ENCODE measurements around the gene DLEC1. TPM values are rescaled to one million over a fixed set of nuclear protein-coding genes. Genes with fewer than 3 reads are reported as not detected.

The DLEC1 gene
- total RNA-seq, 4 donors from 2014 or later: 3.7 to 96.0 (median 7.1) TPM

GRCh38 chr3:38101811-38102443 lies 62.9 kb downstream of the DLEC1 start:
- Histone ChIP-seq H3K27ac (no peak overlapping the region), H3K36me3 (no peaks in the 10 kb centered on the region), H3K9me3 (peaks cover 0 to 7% (median 0%) of the 10 kb centered on the region in 4 donors), H3K4me3 (no peak overlapping the region), H3K27me3 (no peaks in the 10 kb centered on the region), H3K4me1 (no peaks in the 10 kb centered on the region)
- TF ChIP-seq CTCF (IDR thresholded peaks at IDR 0.05): no peak
- no peak for TF ChIP-seq EP300 (IDR thresholded peaks at IDR 0.05)
- no peak for TF ChIP-seq POLR2A (IDR thresholded peaks at IDR 0.05)
- WGBS, 2 donors: 79 to 81% methylated on average over 6 of the region's 6 CpGs
- DNase-seq (ENCODE audit: low spot score in 2 of 2): no peak

GRCh38 chr3:38102444-38102814 lies 63.4 kb downstream of the DLEC1 start:
- H3K27me3 ChIP-seq: no peaks in the 10 kb centered on the region
- no peak overlapping the region for H3K27ac ChIP-seq
- peaks cover 0 to 7% (median 0%) of the 10 kb centered on the region in 4 donors for H3K9me3 ChIP-seq
- DNase-seq (ENCODE audit: low spot score in 2 of 2): no peak
- H3K4me1 ChIP-seq: no peaks in the 10 kb centered on the region
- no peak overlapping the region for H3K4me3 ChIP-seq
- 46 to 50% methylated on average over 1 of the region's 1 CpG for whole genome bisulfite sequencing, 2 donors
- no peaks in the 10 kb centered on the region for H3K36me3 ChIP-seq
- TF ChIP-seq POLR2A (IDR thresholded peaks at IDR 0.05) (no peak), CTCF (IDR thresholded peaks at IDR 0.05) (no peak), EP300 (IDR thresholded peaks at IDR 0.05) (no peak)

- no peak for TF ChIP-seq POLR2A (IDR thresholded peaks at IDR 0.05)
- TF ChIP-seq EP300 (IDR thresholded peaks at IDR 0.05): no peak
- no peak for TF ChIP-seq CTCF (IDR thresholded peaks at IDR 0.05)
- 60 to 67% methylated on average over 1 of the region's 1 CpG for WGBS, 2 donors
- no peaks in the 10 kb centered on the region for H3K27me3 ChIP-seq
- no peaks in the 10 kb centered on the region for H3K4me1 ChIP-seq
- peaks cover 0 to 7% (median 0%) of the 10 kb centered on the region in 4 donors for H3K9me3 ChIP-seq
- no peak overlapping the region for H3K27ac ChIP-seq
- no peak overlapping the region for H3K4me3 ChIP-seq
- no peak for DNase-seq (ENCODE audit: low spot score in 2 of 2)
- no peaks in the 10 kb centered on the region for H3K36me3 ChIP-seq
Measured at GRCh38 chr3:38105525-38105924, 66.5 kb downstream of the DLEC1 start.

GRCh38 chr3:38107911-38108648 lies 69.1 kb downstream of the DLEC1 start:
- peaks cover 0 to 7% (median 0%) of the 10 kb centered on the region in 4 donors for H3K9me3 ChIP-seq
- WGBS, 2 donors: 86 to 89% methylated on average over 4 to 5 of the region's 7 CpGs
- DNase-seq (ENCODE audit: low spot score in 2 of 2): no peak
- H3K4me3 ChIP-seq: no peak overlapping the region
- H3K36me3 ChIP-seq: no peaks in the 10 kb centered on the region
- H3K4me1 ChIP-seq: no peaks in the 10 kb centered on the region
- H3K27me3 ChIP-seq: no peaks in the 10 kb centered on the region
- TF ChIP-seq POLR2A (IDR thresholded peaks at IDR 0.05) (no peak), EP300 (IDR thresholded peaks at IDR 0.05) (no peak), CTCF (IDR thresholded peaks at IDR 0.05) (no peak)
- no peak overlapping the region for H3K27ac ChIP-seq

Data from tibial nerve (tissue), 4 donors.